H9 (cell line): ENCODE results near the gene MYMX. TPM values are rescaled to one million over a fixed set of nuclear protein-coding genes. Genes with fewer than 3 reads are reported as not detected.

ENCODE experiments used
- DNase-seq: peaks from one replicate; pipeline ENCODE4 v3.0.0-alpha.2; 2017
- H2AFZ ChIP-seq: one replicate; pipeline ENCODE4 v1.6.1; 2013; ENCODE audit warnings: mild to moderate bottlenecking, low read length, control low read depth, moderate library complexity
- H2AK5ac ChIP-seq: 2 replicates; pipeline ENCODE4 v1.6.1; 2013; ENCODE audit warnings: low read length, control low read depth, mixed read lengths; ENCODE audit not compliant: insufficient read length
- H2BK120ac ChIP-seq: one replicate; pipeline ENCODE4 v1.6.1; 2013; ENCODE audit warnings: low read depth, mild to moderate bottlenecking, low read length, control low read depth, inconsistent platforms; ENCODE audit not compliant: poor library complexity, severe bottlenecking
- H2BK12ac ChIP-seq: 2 replicates; pipeline ENCODE4 v1.6.1; 2013; ENCODE audit warnings: low read length, control low read depth, mixed read lengths, low read depth; ENCODE audit not compliant: insufficient read length
- H2BK15ac ChIP-seq: 2 replicates; pipeline ENCODE4 v1.6.1; 2013; ENCODE audit warnings: low read depth, low read length, control low read depth
- H2BK20ac ChIP-seq: one replicate; pipeline ENCODE4 v1.6.1; 2013; ENCODE audit warnings: low read depth, mild to moderate bottlenecking, low read length, control low read depth, inconsistent platforms; ENCODE audit not compliant: poor library complexity, severe bottlenecking
- H2BK5ac ChIP-seq: 2 replicates; pipeline ENCODE4 v1.6.1; 2013; ENCODE audit warnings: low read length, control low read depth, mixed read lengths; ENCODE audit not compliant: insufficient read length
- H3K14ac ChIP-seq: 2 replicates; pipeline ENCODE4 v1.6.1; 2013; ENCODE audit warnings: low read length, control low read depth; ENCODE audit not compliant: insufficient read depth
- H3K18ac ChIP-seq: 2 replicates; pipeline ENCODE4 v1.6.1; 2013; ENCODE audit warnings: low read depth, mild to moderate bottlenecking, mixed read lengths, low read length, control low read depth; ENCODE audit not compliant: insufficient read length
- H3K23ac ChIP-seq: 2 replicates; pipeline ENCODE4 v1.6.1; 2013; ENCODE audit warnings: low read length, control low read depth, mixed read lengths, low read depth; ENCODE audit not compliant: insufficient read length
- H3K23me2 ChIP-seq: 2 replicates; pipeline ENCODE4 v1.6.1; 2013; ENCODE audit warnings: low read depth, mild to moderate bottlenecking, mixed read lengths, low read length, control low read depth; ENCODE audit not compliant: insufficient read length, poor library complexity, severe bottlenecking
- H3K27ac ChIP-seq: 2 replicates; pipeline ENCODE4 v1.5.1; 2013; ENCODE audit warnings: low read length, control low read depth, mixed read lengths, low read depth; ENCODE audit not compliant: insufficient read length
- H3K27me3 ChIP-seq: 2 replicates; pipeline ENCODE4 v1.6.1; 2013; ENCODE audit warnings: low read length, control low read depth, inconsistent platforms; ENCODE audit not compliant: insufficient read depth
- H3K4ac ChIP-seq: 2 replicates; pipeline ENCODE4 v1.6.1; 2013; ENCODE audit warnings: low read depth, mild to moderate bottlenecking, control low read depth, inconsistent platforms, low read length, moderate library complexity
- H3K4me1 ChIP-seq: 2 replicates; pipeline ENCODE4 v1.6.1; 2013; ENCODE audit warnings: low read length, control low read depth, inconsistent platforms; ENCODE audit not compliant: insufficient read depth
- H3K4me2 ChIP-seq: 2 replicates; pipeline ENCODE4 v1.6.1; 2013; ENCODE audit warnings: low read length, control low read depth, mixed read lengths; ENCODE audit not compliant: insufficient read length, insufficient read depth
- H3K56ac ChIP-seq: 2 replicates; pipeline ENCODE4 v1.6.1; 2013; ENCODE audit warnings: low read depth, mild to moderate bottlenecking, mixed read lengths, low read length, control low read depth; ENCODE audit not compliant: insufficient read length
- H3K79me1 ChIP-seq: 2 replicates; pipeline ENCODE4 v1.6.1; 2013; ENCODE audit warnings: low read depth, mild to moderate bottlenecking, moderate library complexity, low read length, control low read depth, inconsistent platforms; ENCODE audit not compliant: insufficient read depth, poor library complexity, severe bottlenecking
- H3K79me2 ChIP-seq: 2 replicates; pipeline ENCODE4 v1.6.1; 2013; ENCODE audit warnings: low read length, control low read depth, inconsistent platforms; ENCODE audit not compliant: insufficient read depth
- H3K9ac ChIP-seq: 2 replicates; pipeline ENCODE4 v1.6.1; 2013; ENCODE audit warnings: low read length, control low read depth, mixed read lengths; ENCODE audit not compliant: insufficient read length; ENCODE audit errors: extremely low read depth
- H3K9me3 ChIP-seq: one replicate; pipeline ENCODE4 v1.6.1; 2013; ENCODE audit warnings: low read depth, low read length, inconsistent platforms; ENCODE audit not compliant: control insufficient read depth
- H3T11ph ChIP-seq: one replicate; pipeline ENCODE4 v1.6.1; 2013; ENCODE audit warnings: mild to moderate bottlenecking, low read length, control low read depth, inconsistent platforms
- H4K20me1 ChIP-seq: one replicate; pipeline ENCODE4 v1.6.1; 2013; ENCODE audit not compliant: control insufficient read depth, insufficient read length, insufficient read depth
- H4K5ac ChIP-seq: 2 replicates; pipeline ENCODE4 v1.6.1; 2013; ENCODE audit warnings: low read depth, mild to moderate bottlenecking, mixed read lengths, low read length, control low read depth; ENCODE audit not compliant: insufficient read length
- H4K8ac ChIP-seq: replicated peaks from 2 replicates; pipeline ENCODE4 v1.6.1; 2013; ENCODE audit warnings: low read length, control low read depth, mixed read lengths, low read depth; ENCODE audit not compliant: insufficient read length
- H4K91ac ChIP-seq: 2 replicates; pipeline ENCODE4 v1.6.1; 2013; ENCODE audit warnings: low read depth, mild to moderate bottlenecking, moderate library complexity, mixed read lengths, low read length, control low read depth; ENCODE audit not compliant: insufficient read length
- H3K27ac Mint-ChIP-seq, 3 experiments: 2 replicates in 2 of 3; 3 replicates in 1 of 3; pipeline ENCODE4 v1.8.0; 2020 to 2021; ENCODE audit warnings: mixed read lengths in 3 of 3, mild to moderate bottlenecking in 1 of 3, moderate library complexity in 1 of 3
- H3K27me3 Mint-ChIP-seq: 2 replicates; pipeline ENCODE4 v1.8.0; 2021; ENCODE audit warnings: low read depth, mild to moderate bottlenecking, moderate library complexity, mixed read lengths
- H3K36me3 Mint-ChIP-seq, 3 experiments: 2 replicates in 2 of 3; 3 replicates in 1 of 3; pipeline ENCODE4 v1.8.0; 2020 to 2021; ENCODE audit warnings: low read depth in 3 of 3, mixed read lengths in 3 of 3; ENCODE audit not compliant: insufficient read depth in 1 of 3
- H3K4me1 Mint-ChIP-seq, 2 experiments: 2 replicates each; pipeline ENCODE4 v1.8.0; 2020; ENCODE audit warnings: mixed read lengths in 2 of 2
- H3K4me3 Mint-ChIP-seq, 2 experiments: 2 replicates in 1 of 2; 3 replicates in 1 of 2; pipeline ENCODE4 v1.8.0; 2020 to 2021; ENCODE audit warnings: mild to moderate bottlenecking in 2 of 2, mixed read lengths in 2 of 2, moderate library complexity in 1 of 2
- H3K9me3 Mint-ChIP-seq, 2 experiments: 2 replicates in 1 of 2; 3 replicates in 1 of 2; pipeline ENCODE4 v1.8.0; 2020; ENCODE audit warnings: mild to moderate bottlenecking in 2 of 2, mixed read lengths in 2 of 2, moderate library complexity in 1 of 2
- CTCF ChIP-seq: fragments of 200-600 bp; sonication (generic); conservative IDR thresholded peaks from 3 replicates; pipeline ENCODE4 v1.8.0; 2021; ENCODE audit warnings: antibody characterized with exemption, mild to moderate bottlenecking
- WGBS: extraction: QIAGEN DNeasy Blood & Tissue Kit; methylation state at CpG from one replicate; pipeline ENCODE4 v1.1.7; 2013; ENCODE audit warnings: missing lambda C conversion rate, low lambda C conversion rate, mixed read lengths; ENCODE audit not compliant: insufficient read length; ENCODE audit errors: extremely low coverage; 5-methylcytosine and 5-hydroxymethylcytosine counted together
- total RNA-seq: library from RNA; stranded (reverse); gene quantifications from 2 replicates; pipeline ENCODE4 v1.2.1, GENCODE V29; 2021

MYMX gene
- total RNA-seq, 1 experiment from 2014 or later: 1.1 TPM

- TF ChIP-seq CTCF: no peak
- Histone ChIP-seq H2BK12ac (no peak overlapping the region), H3K23me2 (no peaks in the 10 kb centered on the region)
Measured at GRCh38 chr6:44199883-44200282, 16.8 kb upstream of the MYMX start.

More at GRCh38 chr6:44199883-44200282, 16.8 kb upstream of the MYMX start:
- peaks cover 3% of the 10 kb centered on the region for H4K20me1 ChIP-seq
- no peak overlapping the region for H2BK120ac ChIP-seq
- no peak overlapping the region for H3K4me2 ChIP-seq
- no peak overlapping the region for H4K91ac ChIP-seq
- no peak overlapping the region for H3K4me3 Mint-ChIP-seq
- no peak for DNase-seq
- H3K79me2 ChIP-seq: no peaks in the 10 kb centered on the region
- peaks cover 41 to 43% of the 10 kb centered on the region in 2 experiments for H3K4me1 Mint-ChIP-seq
- H3K9me3 Mint-ChIP-seq: no peaks in the 10 kb centered on the region
- H2AFZ ChIP-seq: no peak overlapping the region
- no peak overlapping the region for H2BK5ac ChIP-seq
- H3K14ac ChIP-seq: no peak overlapping the region
- H2BK15ac ChIP-seq: no peak overlapping the region
- no peaks in the 10 kb centered on the region for H3K36me3 Mint-ChIP-seq
- no peak overlapping the region for H4K8ac ChIP-seq
- H3K27me3 Mint-ChIP-seq: no peaks in the 10 kb centered on the region; the same call in 1 of the 2 replicates
- H3K4ac ChIP-seq: no peak overlapping the region
- no peak overlapping the region for H3K18ac ChIP-seq
- no peak overlapping the region for H2AK5ac ChIP-seq
- H3K9me3 ChIP-seq: no peaks in the 10 kb centered on the region
- H3K56ac ChIP-seq: no peak overlapping the region
- H3K23ac ChIP-seq: no peak overlapping the region
- H3K27ac ChIP-seq: no peak overlapping the region
- no peak overlapping the region for H3T11ph ChIP-seq
- no peak overlapping the region for H2BK20ac ChIP-seq
- WGBS: no CpG with 5 or more reads among the region's 4 CpGs
- peaks cover 18% of the 10 kb centered on the region; the same call in 1 of the 2 replicates for H3K4me1 ChIP-seq
- H3K9ac ChIP-seq: no peak overlapping the region
- H3K79me1 ChIP-seq: no peaks in the 10 kb centered on the region
- H4K5ac ChIP-seq: no peak overlapping the region
- H3K27me3 ChIP-seq: no peaks in the 10 kb centered on the region
- H3K27ac Mint-ChIP-seq: no peak overlapping the region
